HCT116 (cell line): ENCODE results near the gene NAA11. TPM values are rescaled to one million over a fixed set of nuclear protein-coding genes. Genes with fewer than 3 reads are reported as not detected.

Experiments
- ATAC-seq: fragments of 200-7000 bp; cut with Tn5 transposase; 2 replicates; pipeline ENCODE4 v1.9.1; 2020; ENCODE audit warnings: mild to moderate bottlenecking, moderate library complexity
- BruUV-seq: library from RNA; stranded (reverse); fragments of 400-500 nt; replicated peaks from 2 replicates; lab custom pipeline; 2021; lab: Mats Ljungman, UMichigan
- CTCF ChIA-PET: fragments of 300-600 bp; sonication (Branson Sonifier 250); formaldehyde crosslinking; loops from one replicate; lab custom pipeline; 2021; ENCODE audit warnings: antibody characterized with exemption; lab: Charles Lee
- POLR2A ChIA-PET: fragments of 300-600, 350-600 bp; sonication (Branson Sonifier 250); formaldehyde crosslinking; loops from one replicate; lab custom pipeline; 2021; ENCODE audit warnings: antibody characterized with exemption; lab: Charles Lee
- RAD21 ChIA-PET, 2 experiments: fragments of 300-600 bp; sonication (Branson Sonifier 250); formaldehyde crosslinking; loops; one replicate each; lab custom pipeline; 2023; ENCODE audit warnings: low total read pairs in 2 of 2; ENCODE audit not compliant: uncharacterized antibody in 2 of 2, unreplicated experiment in 2 of 2, low non-redundant PET in 1 of 2; lab: Charles Lee
- DNase-seq: peaks from one replicate; pipeline ENCODE4 v3.0.0-alpha.2; 2010; ENCODE audit warnings: low read depth, low spot score
- H2AFZ ChIP-seq: fragments of 200-600 bp; shearing (Covaris generic), sonication (generic); 2 replicates; pipeline ENCODE4 v1.6.1; 2017; ENCODE audit warnings: low read depth, mixed run types, mixed read lengths, antibody characterized with exemption, low read length; ENCODE audit not compliant: poor library complexity, severe bottlenecking
- H3K27ac ChIP-seq: 2 replicates; pipeline ENCODE4 v1.5.1; 2012; ENCODE audit warnings: low read depth, low read length
- H3K27me3 ChIP-seq: fragments of 200-600 bp; sonication (generic); 2 replicates; pipeline ENCODE4 v1.6.1; 2016; ENCODE audit warnings: mixed run types, low read length, mixed read lengths; ENCODE audit not compliant: insufficient read depth
- H3K36me3 ChIP-seq, 2 experiments: fragments of 200-500 bp in 1 of 2; fragments of 200-600 bp in 1 of 2; sonication (Bioruptor generic) in 1 of 2; sonication (generic) in 1 of 2; 2 replicates each; pipeline versions ENCODE4 v1.5.1 to v1.6.1; 2014 to 2016; ENCODE audit warnings: low read length in 2 of 2, inconsistent platforms in 1 of 2, mixed read lengths in 1 of 2, mixed run types in 1 of 2; ENCODE audit not compliant: insufficient read depth in 2 of 2, control insufficient read depth in 1 of 2
- H3K4me1 ChIP-seq, 2 experiments: fragments of 200-600 bp in 1 of 2; sonication (generic) in 1 of 2; 2 replicates each; pipeline versions ENCODE4 v1.5.1 to v1.6.1; 2012 to 2017; ENCODE audit warnings: low read length in 2 of 2, inconsistent platforms in 1 of 2, mild to moderate bottlenecking in 1 of 2, mixed read lengths in 1 of 2, mixed run types in 1 of 2, moderate library complexity in 1 of 2; ENCODE audit not compliant: insufficient read depth in 2 of 2, control insufficient read depth in 1 of 2
- H3K4me2 ChIP-seq: fragments of 200-600 bp; sonication (generic); 2 replicates; pipeline ENCODE4 v1.6.1; 2017; ENCODE audit warnings: mixed run types, low read length, mixed read lengths
- H3K4me3 ChIP-seq, 2 experiments: fragments of 200-600 bp in 1 of 2; sonication (generic) in 1 of 2; replicated peaks in 1 of 2; 2 replicates each; pipeline ENCODE4 v1.5.1; 2011 to 2016; ENCODE audit warnings: low read length in 2 of 2, control low read depth in 1 of 2, low read depth in 1 of 2, mild to moderate bottlenecking in 1 of 2, mixed read lengths in 1 of 2, mixed run types in 1 of 2
- H3K79me2 ChIP-seq: fragments of 200-600 bp; sonication (generic); 2 replicates; pipeline ENCODE4 v1.6.1; 2017; ENCODE audit warnings: mild to moderate bottlenecking, mixed run types, low read length, moderate library complexity, mixed read lengths; ENCODE audit not compliant: insufficient read depth
- H3K9ac ChIP-seq: fragments of 200-600 bp; sonication (generic); 2 replicates; pipeline ENCODE4 v1.6.1; 2016; ENCODE audit warnings: low read length, mixed read lengths
- H3K9me2 ChIP-seq: fragments of 200-600 bp; sonication (generic), shearing (Covaris generic); 2 replicates; pipeline ENCODE4 v1.6.1; 2017; ENCODE audit warnings: mixed run types, mild to moderate bottlenecking, moderate library complexity; ENCODE audit not compliant: insufficient read depth
- H3K9me3 ChIP-seq, 2 experiments: fragments of 200-500 bp in 1 of 2; fragments of 200-600 bp in 1 of 2; sonication (Bioruptor generic) in 1 of 2; sonication (generic) in 1 of 2; 2 replicates each; pipeline ENCODE4 v1.6.1; 2014 to 2017; ENCODE audit warnings: low read length in 2 of 2, mixed read lengths in 2 of 2, inconsistent platforms in 1 of 2, low read depth in 1 of 2, mild to moderate bottlenecking in 1 of 2, mixed run types in 1 of 2, moderate library complexity in 1 of 2; ENCODE audit not compliant: control insufficient read depth in 1 of 2, insufficient read depth in 1 of 2
- H4K20me1 ChIP-seq: fragments of 200-600 bp; sonication (generic), shearing (Covaris generic); 2 replicates; pipeline ENCODE4 v1.6.1; 2017; ENCODE audit warnings: mixed run types, mild to moderate bottlenecking, moderate library complexity; ENCODE audit not compliant: insufficient read depth
- MAX ChIP-seq: IDR thresholded peaks from 2 replicates; pipeline ENCODE4 v1.6.1; 2012
- TCF7L2 ChIP-seq: IDR thresholded peaks from 2 replicates; pipeline ENCODE4 v1.7.0; 2011; ENCODE audit warnings: borderline replicate concordance, inconsistent platforms; ENCODE audit not compliant: insufficient read depth, insufficient read length; ENCODE audit errors: extremely low read depth
- intact Hi-C: fragments of 100-400 bp; cut with micrococcal nuclease; formaldehyde crosslinking; loops from 2 replicates; pipeline ENCODE4 v1.10.0; 2022
- total RNA-seq: library from RNA; stranded (reverse); gene quantifications from one replicate; pipeline ENCODE4 v1.2.1, GENCODE V29; 2021; ENCODE audit not compliant: unreplicated experiment

The NAA11 gene
- total RNA-seq, 1 experiment from 2014 or later = not detected

- Histone ChIP-seq H3K4me2 (no peak overlapping the region), H3K79me2 (no peaks in the 10 kb centered on the region), H3K9ac (no peak overlapping the region), H3K9me3 (no peaks in the 10 kb centered on the region), H3K27ac (no peak overlapping the region), H3K4me3 (no peak overlapping the region), H3K4me1 (no peaks in the 10 kb centered on the region), H3K9me2 (no peaks in the 10 kb centered on the region)
- DNase-seq (no peak), ATAC-seq (no peak)
- ChIA-PET POLR2A (no interaction called here), CTCF (no interaction called here)
- TF ChIP-seq MAX (no peak), TCF7L2 (no peak)
- TF ChIP-seq, all 23 proteins: peak for 0
- Histone ChIP-seq H3K27me3 (peaks cover 11% of the 10 kb centered on the region), H4K20me1 (no peaks in the 10 kb centered on the region), H2AFZ (no peak overlapping the region), H3K36me3 (no peaks in the 10 kb centered on the region)
- BruUV-seq = no TSS peak
- RAD21 ChIA-PET = no interaction called here
- intact Hi-C loops = no loop called here
These were observed 58.2 kb downstream of the NAA11 start for GRCh38 chr4:79267671-79268070.

Other genes starting within 250 kb of the NAA11 start
- gene GK2, start 82.2 kb upstream of the NAA11 start, total RNA-seq = not detected